Subcutaneous adipose tissue (tissue), 4 donors: ENCODE data around the gene SEC14L1. TPM values are rescaled to one million over a fixed set of nuclear protein-coding genes. Genes with fewer than 3 reads are reported as not detected.

ENCODE experiments used
- CTCF ChIP-seq: fragments of 450-650 bp; IDR thresholded peaks from one replicate; pipeline ENCODE4 v1.5.1; 2016; ENCODE audit warnings: low read depth, mild to moderate bottlenecking, control low read depth, antibody characterized with exemption, moderate library complexity
- total RNA-seq, 4 donors: library from RNA; depleted of rRNA; stranded (reverse); fragments of >200 nt; gene quantifications; one replicate each; pipeline ENCODE4 v1.1.0, GENCODE V29; 2016

Gene SEC14L1
- total RNA-seq, 4 donors from 2014 or later, result 61.9 to 309 (median 119) TPM

DNA sequence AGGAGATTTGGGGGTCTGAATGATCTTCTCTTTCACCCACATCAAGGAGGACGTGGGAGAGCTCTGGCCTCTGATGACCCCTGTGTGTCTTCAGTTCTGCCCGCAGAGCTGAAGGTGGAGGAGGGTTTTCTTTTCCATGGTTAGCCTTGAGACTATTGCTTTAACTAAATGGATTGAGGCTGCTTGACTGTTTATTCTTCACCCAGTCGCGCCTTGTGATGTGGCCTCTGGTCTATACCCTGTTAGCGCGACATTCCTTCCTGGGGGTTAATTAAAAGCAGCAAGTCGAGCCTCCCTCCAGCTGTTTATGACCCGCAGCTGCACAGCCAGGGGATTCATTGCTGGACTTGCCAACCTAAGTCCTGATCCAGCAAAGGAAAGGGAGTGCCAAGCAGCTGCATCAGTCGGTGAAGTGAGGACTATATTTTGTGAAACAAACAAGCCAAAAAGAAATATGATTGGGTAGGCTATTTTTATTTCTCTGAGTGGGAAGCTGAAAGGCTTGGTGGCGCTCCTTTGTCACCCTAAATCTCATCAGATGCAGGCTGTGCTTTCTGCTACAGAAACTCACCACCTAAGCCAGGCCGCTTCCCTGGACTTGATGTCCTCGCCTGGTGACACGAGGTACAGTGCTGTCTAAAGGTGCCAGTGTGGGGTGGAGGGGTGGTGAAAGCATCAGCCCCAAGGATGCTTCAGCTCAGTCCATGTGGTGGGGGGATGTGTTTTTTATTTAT is 11.0 kb upstream of the SEC14L1 start:
- TF ChIP-seq CTCF, result no peak

GRCh38 chr17:77130525-77130924 is 10.2 kb upstream of the SEC14L1 start:
- TF ChIP-seq CTCF, result no peak

DNA sequence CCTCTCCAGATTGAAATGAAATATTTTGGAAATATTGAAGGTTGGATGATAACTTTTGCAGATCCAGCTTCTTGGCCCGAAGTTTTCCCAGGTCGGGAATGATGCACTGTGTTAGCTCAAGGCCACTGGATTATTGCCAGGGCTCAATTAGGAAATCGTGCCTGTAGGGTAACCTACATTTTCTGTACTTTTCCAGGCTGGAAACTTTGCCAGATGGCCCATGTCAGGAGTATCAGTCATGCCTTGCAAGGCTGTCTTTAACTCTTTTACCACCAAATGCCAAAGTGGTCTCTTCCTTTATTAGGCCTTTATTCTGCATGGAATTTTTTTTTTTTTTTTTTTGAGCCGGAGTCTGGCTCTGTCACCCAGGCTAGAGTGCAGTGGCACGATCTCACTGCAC is 8.9 kb upstream of the SEC14L1 start:
- TF ChIP-seq CTCF, result no peak

DNA sequence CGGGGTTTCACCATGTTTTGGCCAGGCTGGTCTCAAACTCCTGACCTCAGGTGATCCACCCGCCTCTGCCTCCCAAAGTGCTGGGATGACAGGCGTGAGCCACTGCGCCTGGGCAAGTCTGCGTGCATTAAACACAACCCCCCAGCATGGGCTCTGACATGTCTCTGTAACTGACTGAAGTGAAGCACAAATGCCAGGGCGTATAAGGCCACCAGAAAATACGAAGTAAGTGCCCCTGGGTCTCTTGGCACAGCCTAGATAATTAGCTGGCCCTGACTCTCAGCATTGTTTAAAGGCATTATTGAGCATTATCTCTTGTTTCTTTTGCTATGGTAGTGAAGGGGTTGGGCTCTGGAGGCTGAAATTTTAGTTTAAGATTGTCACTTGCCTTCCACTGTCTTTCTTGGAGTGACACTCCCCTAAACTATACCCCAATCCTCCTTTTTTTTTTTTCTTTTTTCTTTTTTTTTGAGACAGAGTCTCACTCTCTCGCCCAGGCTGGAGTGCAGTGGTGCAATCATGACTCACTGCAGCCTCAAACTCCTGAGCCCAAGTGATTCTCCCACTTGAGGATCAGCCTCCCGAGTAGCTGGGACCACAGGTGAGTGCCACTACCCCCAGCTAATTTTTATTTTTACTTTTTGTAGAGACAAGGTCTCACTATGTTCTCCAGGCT is 8.2 kb upstream of the SEC14L1 start:
- no peak for TF ChIP-seq CTCF

DNA sequence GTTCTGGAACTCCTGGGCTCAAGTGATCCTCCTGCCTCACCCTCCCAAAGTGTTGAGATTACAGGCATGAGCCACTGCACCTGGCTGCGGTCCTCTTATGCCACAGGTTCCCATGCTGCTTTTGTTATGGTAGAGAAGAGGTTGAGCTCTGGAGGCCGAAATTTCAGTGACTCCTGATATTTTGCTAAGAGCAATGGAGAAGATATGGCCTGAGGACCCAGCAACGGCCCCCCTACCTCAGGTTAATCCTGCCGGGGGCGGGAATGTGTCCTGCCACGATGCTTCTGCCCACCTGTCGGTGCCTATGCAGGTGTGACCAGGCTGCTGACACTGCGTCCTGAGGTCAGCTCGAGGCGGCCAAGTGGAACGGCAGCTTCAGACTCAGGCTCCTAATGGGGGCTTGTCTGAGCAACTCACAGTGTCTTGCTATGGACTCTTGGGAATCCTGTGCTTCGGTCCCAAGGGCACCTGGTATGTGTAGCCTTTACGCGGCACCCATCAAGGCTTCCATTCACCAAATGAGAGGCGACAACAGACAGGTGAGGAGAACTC is 7.6 kb upstream of the SEC14L1 start:
- no peak for TF ChIP-seq CTCF

DNA sequence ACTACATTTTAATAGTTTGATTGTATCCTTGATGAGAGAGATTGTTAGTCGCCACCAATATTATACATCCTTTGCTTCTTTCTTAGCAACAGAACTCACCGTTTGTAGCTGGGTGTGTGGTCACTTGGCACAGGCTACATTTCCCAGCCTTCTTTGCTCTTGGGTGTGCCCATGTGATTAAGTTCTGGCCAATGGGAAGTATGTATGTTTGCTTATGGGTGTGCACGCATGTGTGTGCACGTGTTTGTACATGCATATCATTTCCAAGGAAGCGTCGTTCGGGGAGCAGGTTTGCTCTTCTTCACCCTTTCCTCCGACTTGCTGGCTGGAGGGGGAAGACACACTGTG is 4.4 kb upstream of the SEC14L1 start:
- no peak for TF ChIP-seq CTCF

GRCh38 chr17:77137111-77137510 is 3.7 kb upstream of the SEC14L1 start:
- TF ChIP-seq CTCF, result no peak
